NCI-H526 (cell line): Measurements from ENCODE around the gene TKTL2.
"Not testable (repeated sequence)": the region's sequence is repeated elsewhere in the genome, so short reads cannot be mapped to it uniquely, and the experiment has no call there.

ENCODE experiments used
- DNase-seq, 2 experiments: peaks; one replicate each; lab custom pipeline; 2025; lab: John Stamatoyannopoulos, UW

TKTL2 gene

DNA sequence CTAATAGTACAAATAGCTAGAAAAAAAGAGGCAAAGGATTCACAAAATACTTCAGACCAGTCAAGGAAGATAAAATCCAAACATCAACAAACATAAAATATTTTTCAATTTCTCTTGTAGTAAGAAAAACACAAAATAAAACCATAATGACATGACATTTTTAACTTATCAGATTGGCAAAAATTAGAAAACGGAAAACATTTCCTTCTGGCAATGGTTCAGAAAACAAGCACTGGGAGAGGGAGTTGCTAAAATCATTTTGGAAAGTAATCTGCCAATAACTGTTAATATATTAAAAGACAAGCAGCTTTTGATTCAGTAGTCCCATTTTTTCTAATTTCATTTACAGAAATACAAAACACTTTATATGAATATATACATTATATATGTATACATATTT is 26.1 kb downstream of the TKTL2 start:
- DNase-seq, result no peak

DNA sequence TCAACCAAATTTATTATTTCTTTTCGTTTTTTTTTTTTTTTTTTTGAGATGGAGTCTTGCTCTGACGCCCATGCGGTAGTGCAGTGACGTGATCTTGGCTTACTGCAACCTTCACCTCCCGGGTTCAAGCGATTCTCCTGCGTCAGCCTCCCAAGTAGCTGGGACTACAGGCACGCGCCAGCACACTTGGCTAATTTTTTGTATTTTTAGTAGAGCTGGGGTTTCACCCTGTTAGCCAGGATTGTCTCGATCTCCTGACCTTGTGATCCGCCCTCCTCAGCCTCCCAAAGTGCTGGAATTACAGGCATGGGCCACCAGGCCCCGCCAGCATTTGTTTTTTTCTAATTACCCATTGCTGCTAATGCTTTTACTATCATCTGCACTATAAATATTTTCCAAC is 26.5 kb downstream of the TKTL2 start:
- not testable (repeated sequence) for DNase-seq

DNA sequence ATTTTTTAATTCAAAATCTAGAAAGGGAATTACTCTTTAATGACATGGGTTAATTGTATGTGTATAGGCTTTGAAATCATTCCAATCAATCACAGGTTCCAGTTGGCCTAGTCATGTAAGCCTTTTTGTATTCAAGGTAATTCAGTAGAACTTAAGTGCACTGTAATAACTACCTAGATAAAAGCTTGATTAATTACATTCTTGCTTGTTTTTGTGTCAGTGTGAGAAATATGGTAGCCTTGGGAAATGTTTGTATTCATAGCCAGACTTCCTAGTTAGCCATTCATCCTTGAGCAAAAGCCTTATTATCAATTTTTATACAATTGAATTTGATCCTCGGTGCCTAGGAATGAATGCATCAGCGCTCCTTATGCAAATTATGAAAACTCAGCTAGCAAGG is 33.5 kb downstream of the TKTL2 start:
- no peak for DNase-seq
